ENCODE results near the gene SRGAP2B.
A peak's percentile ranks its signal among the peaks of the same experiment; 100 is the strongest.
"Not testable (repeated sequence)": the region's sequence is repeated elsewhere in the genome, so short reads cannot be mapped to it uniquely, and the experiment has no call there.

SRGAP2B gene

DNA sequence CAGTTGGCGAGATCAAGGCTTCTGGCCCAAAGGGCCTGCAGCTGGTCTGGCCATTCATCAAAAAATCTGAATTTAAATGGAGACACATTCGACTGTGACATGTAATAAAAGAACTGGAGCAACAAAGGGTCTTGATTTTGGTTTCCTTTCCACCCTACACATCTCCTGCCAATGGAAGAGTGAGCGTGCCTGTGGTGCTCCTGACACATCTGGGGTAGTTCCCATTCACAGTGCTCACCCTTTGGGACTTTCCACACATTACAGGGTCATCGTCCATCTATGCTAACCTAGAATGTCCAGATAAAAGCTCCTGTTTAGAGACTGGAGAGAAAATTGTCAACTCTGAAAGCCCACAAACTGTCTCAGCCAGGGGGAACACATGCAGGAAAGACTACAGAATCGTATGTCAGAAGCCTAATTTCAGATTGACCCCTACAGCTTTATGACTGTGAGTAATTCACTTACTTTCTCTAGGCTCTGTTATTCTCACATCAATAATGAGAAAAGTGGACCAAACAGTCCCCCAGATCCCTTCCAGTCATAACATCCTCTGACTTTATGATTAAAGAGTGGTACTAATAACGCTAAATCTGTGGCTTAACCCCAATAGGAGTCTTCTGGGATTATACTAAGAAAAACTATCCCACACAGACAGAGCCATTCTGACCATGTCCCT lies 46.8 kb downstream of the SRGAP2B start:
- intact Hi-C loops (cut with DNase I); DNase-seq: not testable (repeated sequence)

DNA sequence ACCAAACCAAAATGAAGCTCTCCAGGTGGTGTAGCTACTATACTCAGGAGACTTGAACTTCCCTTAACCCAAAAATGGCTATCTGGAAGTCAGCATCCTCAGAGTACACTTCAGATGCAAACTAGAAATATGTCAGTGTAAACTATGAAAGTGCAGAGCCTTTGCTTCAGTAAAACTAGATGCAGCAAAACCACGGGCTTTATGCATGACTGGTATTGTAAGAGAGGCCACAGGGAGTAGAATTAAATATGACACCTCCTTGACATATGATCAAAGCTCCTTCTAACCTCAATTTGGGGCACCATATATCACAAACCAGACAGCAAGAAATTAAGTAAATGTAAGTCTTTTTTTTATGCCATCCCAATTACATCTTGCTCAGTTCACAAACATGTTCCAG lies 47.6 kb downstream of the SRGAP2B start:
- DNase-seq; intact Hi-C loops (cut with DNase I): not testable (repeated sequence)

DNA sequence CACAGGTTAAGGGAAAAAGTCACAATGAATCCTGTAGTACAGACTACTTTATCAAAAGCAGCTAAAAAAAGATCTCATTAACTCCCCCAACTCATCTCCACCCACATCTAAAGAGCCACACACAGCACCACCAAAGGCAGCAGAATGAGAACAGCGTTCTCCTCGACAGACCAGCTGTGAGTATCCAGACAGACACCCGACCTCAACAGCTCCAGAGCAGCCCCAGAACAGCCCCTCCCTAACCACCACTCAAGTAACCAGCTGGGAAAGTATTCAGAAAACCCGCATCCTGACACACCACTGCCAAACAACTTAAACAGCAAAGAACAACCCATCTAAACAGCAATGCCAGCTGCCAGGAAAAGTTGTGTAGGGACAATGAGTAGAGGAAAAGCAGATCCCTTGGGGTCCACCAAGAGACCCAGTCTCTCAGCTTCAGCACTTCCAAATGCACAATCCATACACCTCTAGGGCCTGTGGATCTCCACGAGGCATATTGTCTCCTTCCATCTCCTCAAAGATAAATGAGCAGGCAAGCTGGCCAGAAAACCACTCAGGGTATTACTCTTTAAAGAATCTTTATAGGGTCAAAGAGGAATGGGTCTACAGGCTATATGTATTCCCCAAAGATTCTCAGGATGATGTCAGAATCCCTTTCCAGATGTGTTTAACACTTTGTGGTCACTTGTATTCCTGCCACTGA lies 49.4 kb downstream of the SRGAP2B start:
- intact Hi-C loops (cut with DNase I); DNase-seq: not testable (repeated sequence)

- intact Hi-C loops (cut with DNase I); DNase-seq: not testable (repeated sequence)
Observed at GRCh38 chr1:145041519-145041918, 53.6 kb downstream of the SRGAP2B start.

GRCh38 chr1:145036019-145036418 lies 59.1 kb downstream of the SRGAP2B start:
- DNase-seq; intact Hi-C loops (cut with DNase I): not testable (repeated sequence)

DNA sequence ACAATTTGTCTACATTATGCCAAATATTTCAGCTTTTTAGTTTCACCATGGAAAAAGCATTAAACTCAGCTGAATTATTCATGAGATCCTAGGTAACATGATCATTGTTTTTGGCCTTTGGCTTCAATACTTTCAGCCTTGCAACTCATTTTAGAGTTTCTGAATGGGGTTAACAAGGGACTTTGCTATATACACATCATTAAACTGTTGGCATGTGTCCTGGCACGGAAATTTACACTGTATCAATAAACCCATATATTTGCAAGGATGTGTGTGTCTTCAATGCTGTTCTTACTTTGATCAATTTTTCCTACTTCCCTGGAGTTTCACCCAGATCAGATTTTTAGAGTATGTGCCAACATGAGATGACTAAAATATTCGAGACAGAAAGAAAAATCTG lies 61.6 kb downstream of the SRGAP2B start:
- DNase-seq; intact Hi-C loops (cut with DNase I): not testable (repeated sequence)

DNA sequence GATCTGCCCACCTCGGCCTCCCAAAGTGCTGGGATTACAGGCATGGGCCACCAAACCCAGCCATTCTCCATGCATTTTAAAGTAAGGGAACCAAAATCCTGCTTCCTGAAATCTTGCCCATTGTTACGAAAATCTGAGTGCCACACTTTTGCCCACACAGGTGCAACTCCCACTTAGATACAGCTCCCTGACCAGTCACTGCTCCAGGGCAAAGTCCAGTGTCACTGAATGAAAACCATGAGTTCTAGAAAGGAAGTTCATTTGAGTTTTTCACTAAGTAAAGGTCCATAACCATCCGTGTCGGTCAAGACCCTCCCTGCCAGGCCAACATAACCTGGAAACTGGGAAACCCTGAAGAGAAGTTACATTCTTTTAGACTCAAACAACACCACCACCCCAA lies 67.9 kb downstream of the SRGAP2B start:
- intact Hi-C loops (cut with DNase I); DNase-seq: not testable (repeated sequence)

DNA sequence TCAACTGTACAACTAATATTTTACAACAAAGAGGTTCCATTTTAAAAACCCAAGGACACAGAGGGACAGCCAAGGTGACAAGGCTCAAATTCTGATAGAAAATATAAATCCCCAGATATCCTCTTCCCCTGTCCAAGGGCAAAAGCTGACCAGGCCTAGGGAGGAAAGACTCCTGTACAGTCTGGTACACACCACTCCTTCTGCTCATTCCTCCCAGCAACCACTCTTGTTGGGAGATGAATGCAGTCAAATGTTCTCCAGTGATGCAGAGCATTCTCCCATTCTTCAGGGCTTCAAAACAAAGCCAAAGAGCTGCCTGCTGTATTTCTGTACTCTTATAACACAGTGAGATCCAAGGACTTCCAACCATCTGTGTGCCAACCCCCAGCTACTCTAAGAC lies 69.8 kb downstream of the SRGAP2B start:
- intact Hi-C loops (cut with DNase I); DNase-seq: not testable (repeated sequence)

DNA sequence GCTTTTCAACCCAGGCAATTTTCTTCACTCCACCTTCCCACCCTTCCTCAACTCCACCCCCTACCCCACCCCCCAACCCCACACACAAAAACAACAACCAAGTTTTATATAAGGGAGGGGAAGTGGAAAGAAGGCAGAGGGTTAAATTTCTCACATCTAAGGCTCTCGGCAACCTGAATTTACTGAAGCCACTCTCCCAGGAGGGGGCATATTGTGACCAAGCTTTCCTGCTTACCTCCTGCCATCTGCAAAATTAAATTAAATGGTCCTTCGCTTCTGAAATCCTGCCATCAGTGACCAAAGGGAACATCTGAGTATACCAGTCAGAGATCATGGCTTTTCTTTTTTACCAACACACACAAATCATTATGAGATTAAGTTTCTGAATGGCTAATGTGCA lies 72.9 kb downstream of the SRGAP2B start:
- DNase-seq; intact Hi-C loops (cut with DNase I): not testable (repeated sequence)

GRCh38 chr1:145021749-145022148 lies 73.4 kb downstream of the SRGAP2B start:
- intact Hi-C loops (cut with DNase I); DNase-seq: not testable (repeated sequence)

DNA sequence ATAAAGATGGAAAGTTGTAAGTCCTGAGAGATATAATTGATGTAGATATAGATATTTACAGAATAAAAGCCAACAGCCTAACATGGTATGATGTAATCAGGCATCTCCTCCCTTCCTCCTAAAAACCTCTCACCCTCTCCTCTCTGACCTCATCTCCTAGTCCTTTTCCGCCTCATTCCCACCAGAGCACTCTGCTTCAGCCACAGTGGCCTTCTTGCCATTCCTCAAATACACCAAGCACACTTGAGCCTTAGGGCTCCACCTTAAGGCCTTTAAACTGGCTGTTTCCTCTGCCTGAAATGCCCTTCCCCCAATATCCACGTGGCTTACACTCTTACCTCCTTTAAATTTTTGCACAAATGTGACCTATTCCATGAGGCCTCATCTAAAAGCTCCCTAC lies 75.4 kb downstream of the SRGAP2B start:
- DNase-seq; intact Hi-C loops (cut with DNase I): not testable (repeated sequence)

GRCh38 chr1:145017725-145018124 lies 77.4 kb downstream of the SRGAP2B start:
- DNase-seq; intact Hi-C loops (cut with DNase I): not testable (repeated sequence)

- DNase-seq; intact Hi-C loops (cut with DNase I): not testable (repeated sequence)
Observed at GRCh38 chr1:145016492-145016862, 78.7 kb downstream of the SRGAP2B start.

- intact Hi-C loops (cut with DNase I); DNase-seq: not testable (repeated sequence)
Observed at GRCh38 chr1:145015744-145016491, 79.2 kb downstream of the SRGAP2B start.

DNA sequence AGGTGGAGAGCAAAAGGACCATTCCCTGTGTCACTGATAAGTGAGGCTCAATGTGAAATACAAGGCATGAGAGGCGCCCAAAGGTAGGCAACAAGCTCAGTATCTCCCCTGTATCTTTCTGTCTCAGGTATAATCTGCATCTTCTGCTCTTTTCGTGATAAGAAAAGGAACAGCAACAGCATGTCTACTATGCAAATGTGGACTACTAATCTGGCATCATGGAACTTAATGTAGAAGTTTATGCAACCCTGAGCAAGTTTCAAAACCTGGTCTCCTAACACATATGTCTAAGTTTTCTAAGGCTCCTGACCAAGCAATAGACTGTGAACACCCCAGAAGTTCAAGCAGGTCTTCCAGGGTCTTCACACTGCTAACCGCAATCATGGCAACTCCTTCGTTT lies 81.8 kb downstream of the SRGAP2B start:
- intact Hi-C loops (cut with DNase I); DNase-seq: not testable (repeated sequence)

DNA sequence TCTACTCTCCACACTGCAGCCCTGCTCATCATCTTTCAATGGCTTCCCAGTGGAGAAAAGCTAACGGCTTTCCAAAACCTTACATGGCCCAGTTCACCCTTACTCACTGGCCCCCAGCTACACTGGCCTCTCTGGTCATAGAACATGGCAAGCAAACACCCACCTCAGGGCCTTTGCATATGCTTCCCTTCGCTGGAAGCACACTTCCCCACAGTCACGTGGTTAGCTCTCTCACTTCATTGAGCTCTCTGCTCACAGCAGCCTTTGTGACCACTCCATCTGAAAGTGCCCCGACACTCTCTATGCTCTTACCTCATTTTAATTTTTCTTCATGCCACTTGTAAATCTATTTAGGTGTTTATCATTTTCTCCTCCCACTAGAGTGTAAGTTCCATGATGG lies 83.3 kb downstream of the SRGAP2B start:
- intact Hi-C loops (cut with DNase I), result not testable (repeated sequence)
- peak in 1 of 10 donors; percentile 21 for DNase-seq

- intact Hi-C loops (cut with DNase I); DNase-seq: not testable (repeated sequence)
Observed at GRCh38 chr1:145010580-145010979, 84.5 kb downstream of the SRGAP2B start.

DNA sequence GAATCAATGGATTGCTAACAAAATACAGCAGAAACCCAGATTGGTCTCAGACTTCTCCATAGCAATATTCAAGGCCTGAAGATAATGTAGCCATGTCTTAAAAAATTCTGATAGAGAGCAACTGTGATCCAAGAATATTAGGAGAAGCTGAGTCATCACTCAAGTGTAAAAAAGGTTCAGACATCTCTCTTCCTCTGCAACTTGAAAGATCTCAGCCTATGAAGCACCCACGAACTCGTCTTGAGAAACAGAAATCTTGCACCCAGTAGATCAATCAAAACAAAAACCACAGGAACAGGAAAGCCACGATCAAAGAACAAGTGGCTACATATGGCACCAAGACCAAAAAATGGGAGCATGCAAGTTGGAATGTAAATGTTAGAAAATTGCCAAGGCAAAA lies 85.2 kb downstream of the SRGAP2B start:
- DNase-seq; intact Hi-C loops (cut with DNase I): not testable (repeated sequence)

GRCh38 chr1:145008388-145008787 lies 86.7 kb downstream of the SRGAP2B start:
- intact Hi-C loops (cut with DNase I); DNase-seq: not testable (repeated sequence)

DNA sequence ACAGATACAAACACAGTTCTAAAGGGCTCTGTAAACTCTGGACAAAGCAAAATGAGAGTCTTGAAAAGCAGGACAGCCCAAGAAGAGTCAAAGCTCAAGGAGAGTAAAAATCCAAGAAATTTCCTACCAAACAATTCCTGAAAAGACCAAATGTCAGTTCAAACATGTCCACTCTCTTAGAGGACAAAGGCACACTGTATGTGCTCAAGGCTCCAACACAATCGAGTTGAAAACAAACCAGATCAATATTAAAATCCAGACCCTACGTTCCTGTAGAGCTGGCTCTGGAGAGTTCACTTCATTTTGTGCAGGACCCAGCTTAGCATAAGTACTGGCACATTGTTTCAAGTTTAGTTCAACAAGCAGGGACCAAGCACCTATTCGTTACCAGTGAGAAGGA lies 90.0 kb downstream of the SRGAP2B start:
- DNase-seq; intact Hi-C loops (cut with DNase I): not testable (repeated sequence)

DNA sequence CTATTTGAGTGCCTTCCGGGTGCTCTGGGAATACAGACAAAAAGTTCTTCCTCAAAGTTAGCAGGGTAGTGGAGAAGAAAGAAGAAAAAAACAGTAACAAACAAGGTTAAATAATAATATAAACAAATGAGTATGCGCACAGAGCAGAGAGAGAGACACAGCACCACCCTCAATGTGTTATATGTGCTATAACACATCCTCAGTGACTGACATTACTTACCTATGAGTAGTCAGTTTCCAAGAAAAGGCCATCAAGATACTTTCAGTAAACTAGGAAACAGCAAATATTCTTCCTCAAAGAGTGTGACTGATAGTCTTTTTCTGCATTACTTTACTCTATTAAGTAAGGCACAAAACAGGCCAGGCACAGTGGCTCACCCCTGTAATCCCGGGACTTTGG lies 93.7 kb downstream of the SRGAP2B start:
- DNase-seq; intact Hi-C loops (cut with DNase I): not testable (repeated sequence)

Data from posterior cingulate gyrus (tissue), 11 donors.